Activated naive CD8-positive, alpha-beta T cell treated with anti-CD3 and anti-CD28 coated beads, Interleukin-2, amount 10 ng/mL, durations not matched to agents 7 days and 5 days (primary cell): ENCODE measurements around the gene CDK14. TPM values are rescaled to one million over a fixed set of nuclear protein-coding genes. Genes with fewer than 3 reads are reported as not detected.
"Not testable (repeated sequence)": the region's sequence is repeated elsewhere in the genome, so short reads cannot be mapped to it uniquely, and the experiment has no call there.

ENCODE experiments used
- ATAC-seq: fragments of 150-1000 bp; cut with Tn5 transposase; one replicate; pipeline ENCODE4 v1.10.0; 2021; ENCODE audit warnings: low read depth, moderate library complexity
- POLR2A ChIA-PET: fragments of 350-600 bp; sonication (Branson Sonifier 250); formaldehyde crosslinking; loops from one replicate; lab custom pipeline; 2021; ENCODE audit warnings: antibody characterized with exemption; lab: Charles Lee
- DNase-seq: peaks from one replicate; pipeline ENCODE4 v3.0.0; 2021
- H3K27ac Mint-ChIP-seq: one replicate; pipeline ENCODE4 v1.8.0; 2022; ENCODE audit warnings: mild to moderate bottlenecking, mixed read lengths
- H3K27me3 Mint-ChIP-seq: one replicate; pipeline ENCODE4 v1.8.0; 2022; ENCODE audit warnings: mild to moderate bottlenecking, moderate library complexity, mixed read lengths
- H3K36me3 Mint-ChIP-seq: one replicate; pipeline ENCODE4 v1.8.0; 2021; ENCODE audit warnings: mild to moderate bottlenecking, mixed read lengths
- H3K4me1 Mint-ChIP-seq: one replicate; pipeline ENCODE4 v1.8.0; 2021; ENCODE audit warnings: mixed read lengths
- H3K4me3 Mint-ChIP-seq: one replicate; pipeline ENCODE4 v1.8.0; 2022; ENCODE audit warnings: mild to moderate bottlenecking, moderate library complexity, mixed read lengths
- H3K9me3 Mint-ChIP-seq: one replicate; pipeline ENCODE4 v1.8.0; 2021; ENCODE audit warnings: mixed read lengths
- total RNA-seq, 2 experiments: library from RNA; stranded (reverse); gene quantifications; one replicate each; pipeline ENCODE4 v1.2.3, GENCODE V29; 2021

CDK14 gene
- total RNA-seq, 2 experiments from 2014 or later, result 0.94 to 1.2 TPM

- Mint-ChIP-seq H3K4me1 (no peaks in the 10 kb centered on the region), H3K36me3 (peaks cover 1% of the 10 kb centered on the region), H3K4me3 (no peak overlapping the region), H3K9me3 (no peaks in the 10 kb centered on the region), H3K27ac (no peak overlapping the region), H3K27me3 (no peaks in the 10 kb centered on the region)
- DNase-seq, result no peak
- POLR2A ChIA-PET, result no interaction called here
- ATAC-seq, result no peak
Measured at GRCh38 chr7:90756366-90756765, 160.2 kb downstream of the CDK14 start.

GRCh38 chr7:90757565-90757950 lies 161.4 kb downstream of the CDK14 start:
- POLR2A ChIA-PET, H3K27ac Mint-ChIP-seq, DNase-seq, H3K27me3 Mint-ChIP-seq, H3K4me1 Mint-ChIP-seq, H3K36me3 Mint-ChIP-seq, ATAC-seq, H3K4me3 Mint-ChIP-seq, H3K9me3 Mint-ChIP-seq: not testable (repeated sequence)

GRCh38 chr7:90758933-90759562 lies 162.9 kb downstream of the CDK14 start:
- no peak overlapping the region for H3K27ac Mint-ChIP-seq
- DNase-seq, result no peak
- POLR2A ChIA-PET, result no interaction called here
- H3K9me3 Mint-ChIP-seq, result peaks cover 2% of the 10 kb centered on the region
- no peak overlapping the region for H3K4me3 Mint-ChIP-seq
- H3K36me3 Mint-ChIP-seq, result peaks cover 1% of the 10 kb centered on the region
- no peak for ATAC-seq
- H3K27me3 Mint-ChIP-seq, result no peaks in the 10 kb centered on the region
- H3K4me1 Mint-ChIP-seq, result no peaks in the 10 kb centered on the region

GRCh38 chr7:90759710-90760109 lies 163.6 kb downstream of the CDK14 start:
- H3K4me3 Mint-ChIP-seq, result no peak overlapping the region
- H3K27me3 Mint-ChIP-seq, result no peaks in the 10 kb centered on the region
- peaks cover 2% of the 10 kb centered on the region for H3K9me3 Mint-ChIP-seq
- H3K36me3 Mint-ChIP-seq, result peaks cover 1% of the 10 kb centered on the region
- no peaks in the 10 kb centered on the region for H3K4me1 Mint-ChIP-seq
- POLR2A ChIA-PET, result no interaction called here
- ATAC-seq (no peak), DNase-seq (no peak)
- H3K27ac Mint-ChIP-seq, result no peak overlapping the region

- Mint-ChIP-seq H3K4me1 (no peaks in the 10 kb centered on the region), H3K27me3 (no peaks in the 10 kb centered on the region), H3K9me3 (peaks cover 2% of the 10 kb centered on the region), H3K27ac (no peak overlapping the region), H3K4me3 (no peak overlapping the region), H3K36me3 (peaks cover 1% of the 10 kb centered on the region)
- ATAC-seq (no peak), DNase-seq (no peak)
- POLR2A ChIA-PET, result no interaction called here
Measured at GRCh38 chr7:90760892-90761291, 164.8 kb downstream of the CDK14 start.

- ATAC-seq, result no peak
- peaks cover 2% of the 10 kb centered on the region for H3K9me3 Mint-ChIP-seq
- POLR2A ChIA-PET, result no interaction called here
Measured at GRCh38 chr7:90761584-90761983, 165.5 kb downstream of the CDK14 start.

GRCh38 chr7:90763108-90763507 lies 167.0 kb downstream of the CDK14 start:
- Mint-ChIP-seq H3K27me3 (no peaks in the 10 kb centered on the region), H3K4me3 (no peak overlapping the region), H3K4me1 (no peaks in the 10 kb centered on the region), H3K36me3 (peaks cover under 1% of the 10 kb centered on the region), H3K27ac (no peak overlapping the region), H3K9me3 (peaks cover 2% of the 10 kb centered on the region)
- POLR2A ChIA-PET, result no interaction called here
- ATAC-seq, result no peak
- no peak for DNase-seq

More at GRCh38 chr7:90761584-90761983, 165.5 kb downstream of the CDK14 start:
- Mint-ChIP-seq H3K36me3 (peaks cover 1% of the 10 kb centered on the region), H3K27me3 (no peaks in the 10 kb centered on the region), H3K27ac (no peak overlapping the region), H3K4me3 (no peak overlapping the region), H3K4me1 (no peaks in the 10 kb centered on the region)
- no peak for DNase-seq

GRCh38 chr7:90764848-90765570 lies 168.9 kb downstream of the CDK14 start:
- no peak overlapping the region for H3K27ac Mint-ChIP-seq
- POLR2A ChIA-PET, result no interaction called here
- ATAC-seq (no peak), DNase-seq (no peak)
- H3K9me3 Mint-ChIP-seq, result peaks cover 2% of the 10 kb centered on the region
- no peaks in the 10 kb centered on the region for H3K36me3 Mint-ChIP-seq
- no peaks in the 10 kb centered on the region for H3K4me1 Mint-ChIP-seq
- H3K4me3 Mint-ChIP-seq, result no peak overlapping the region
- H3K27me3 Mint-ChIP-seq, result no peaks in the 10 kb centered on the region

- no peaks in the 10 kb centered on the region for H3K27me3 Mint-ChIP-seq
- ATAC-seq (no peak), DNase-seq (no peak)
- H3K4me1 Mint-ChIP-seq, result no peaks in the 10 kb centered on the region
- H3K36me3 Mint-ChIP-seq, result no peaks in the 10 kb centered on the region
- POLR2A ChIA-PET, result no interaction called here
- H3K9me3 Mint-ChIP-seq, result no peaks in the 10 kb centered on the region
- no peak overlapping the region for H3K4me3 Mint-ChIP-seq
- no peak overlapping the region for H3K27ac Mint-ChIP-seq
Measured at GRCh38 chr7:90766814-90767564, 170.9 kb downstream of the CDK14 start.

- DNase-seq, result no peak
- Mint-ChIP-seq H3K27ac (no peak overlapping the region), H3K36me3 (no peaks in the 10 kb centered on the region), H3K9me3 (peaks cover 1% of the 10 kb centered on the region), H3K4me3 (no peak overlapping the region), H3K27me3 (no peaks in the 10 kb centered on the region), H3K4me1 (no peaks in the 10 kb centered on the region)
- ATAC-seq, result no peak
- POLR2A ChIA-PET, result no interaction called here
Measured at GRCh38 chr7:90768301-90768700, 172.2 kb downstream of the CDK14 start.

- Mint-ChIP-seq H3K4me1 (no peaks in the 10 kb centered on the region), H3K27ac (no peak overlapping the region), H3K9me3 (peaks cover 1% of the 10 kb centered on the region), H3K27me3 (no peaks in the 10 kb centered on the region), H3K4me3 (no peak overlapping the region), H3K36me3 (no peaks in the 10 kb centered on the region)
- ATAC-seq, result no peak
- DNase-seq, result no peak
- POLR2A ChIA-PET, result no interaction called here
Measured at GRCh38 chr7:90769036-90769435, 172.9 kb downstream of the CDK14 start.

GRCh38 chr7:90769566-90769965 lies 173.4 kb downstream of the CDK14 start:
- H3K4me1 Mint-ChIP-seq, ATAC-seq, H3K27me3 Mint-ChIP-seq, DNase-seq, H3K27ac Mint-ChIP-seq, H3K4me3 Mint-ChIP-seq, H3K9me3 Mint-ChIP-seq, POLR2A ChIA-PET, H3K36me3 Mint-ChIP-seq: not testable (repeated sequence)

GRCh38 chr7:90771281-90771680 lies 175.2 kb downstream of the CDK14 start:
- ATAC-seq (no peak), DNase-seq (no peak)
- Mint-ChIP-seq H3K27ac (no peak overlapping the region), H3K4me3 (no peak overlapping the region), H3K9me3 (peaks cover 1% of the 10 kb centered on the region), H3K27me3 (no peaks in the 10 kb centered on the region), H3K36me3 (no peaks in the 10 kb centered on the region), H3K4me1 (no peaks in the 10 kb centered on the region)
- POLR2A ChIA-PET, result no interaction called here

GRCh38 chr7:90772410-90772809 lies 176.3 kb downstream of the CDK14 start:
- Mint-ChIP-seq H3K36me3 (no peaks in the 10 kb centered on the region), H3K4me3 (no peak overlapping the region), H3K27ac (no peak overlapping the region), H3K4me1 (no peaks in the 10 kb centered on the region), H3K27me3 (no peaks in the 10 kb centered on the region), H3K9me3 (peaks cover 1% of the 10 kb centered on the region)
- no peak for ATAC-seq
- no peak for DNase-seq
- POLR2A ChIA-PET, result no interaction called here
